ENCODE results near the gene HVCN1. TPM values are rescaled to one million over a fixed set of nuclear protein-coding genes. Genes with fewer than 3 reads are reported as not detected.

HVCN1 gene
- total and polyA plus RNA-seq, 2 of the 8 experiments (the other 6 are each of a cell fraction or from before 2014, with no cell fraction given): 5.8 to 11.2 TPM

GRCh38 chr12:110613771-110614684 is 74.9 kb downstream of the HVCN1 start, which contains the start of gene TCTN1:
TCTN1 (plus strand) TSS chr12:110614129; CDS start chr12:110614183, 54 bp downstream.
- Histone ChIP-seq H3K79me2 (ENCODE audit: control insufficient read depth in 1 of 2, insufficient read depth in 2 of 2, low read length in 2 of 2) (no peaks in the 10 kb centered on the region), H2BK5ac (ENCODE audit: low read depth, low read length) (no peak within 1 kb of the TSS), H3K4me3 (ENCODE audit: extremely low read depth in 1 of 4, insufficient read depth in 2 of 4, low read depth in 3 of 4, low read length in 4 of 4) (peak within 1 kb of the TSS; percentile 39 to 72 (median 66)), H2AK5ac (ENCODE audit: low read depth, low read length) (no peak within 1 kb of the TSS), H4K8ac (ENCODE audit: extremely low read depth, insufficient read depth, low read length) (peak within 1 kb of the TSS; percentile 89), H4K20me1 (replicated peaks in 1 of 2; ENCODE audit: control insufficient read depth in 1 of 2, insufficient read depth in 2 of 2, low read length in 2 of 2) (no peaks in the 10 kb centered on the region), H3K23ac (ENCODE audit: insufficient read length) (no peak within 1 kb of the TSS), H2BK12ac (ENCODE audit: low read depth, low read length) (no peak within 1 kb of the TSS), H2BK15ac (ENCODE audit: low read length) (no peak within 1 kb of the TSS), H3K56ac (replicated peaks; ENCODE audit: insufficient read length, low read depth, low read length) (peak within 1 kb of the TSS; percentile 53), H3K79me1 (ENCODE audit: low read depth, low read length) (no peaks in the 10 kb centered on the region), H2BK20ac (ENCODE audit: low read length) (no peak within 1 kb of the TSS), H4K91ac (replicated peaks; ENCODE audit: insufficient read length, low read length) (no peak within 1 kb of the TSS), H3K27me3 (replicated peaks in 1 of 4; ENCODE audit: control insufficient read depth in 3 of 4, extremely low read depth in 1 of 4, insufficient read depth in 3 of 4, low read length in 3 of 4) (no peaks in the 10 kb centered on the region), H4K5ac (ENCODE audit: insufficient read length, low read depth, low read length) (peak within 1 kb of the TSS; percentile 39), H3K27ac (ENCODE audit: low read depth, low read length) (no peak within 1 kb of the TSS), H3K18ac (ENCODE audit: extremely low read depth, low read length) (no peak within 1 kb of the TSS), H3K23me2 (ENCODE audit: low read depth, low read length) (peaks cover 2% of the 10 kb centered on the region), H3K4me1 (replicated peaks in 1 of 4; ENCODE audit: control insufficient read depth in 3 of 4, insufficient read depth in 4 of 4, low read length in 3 of 4) (no peaks in the 10 kb centered on the region), H3K36me3 (ENCODE audit: control insufficient read depth in 2 of 4, insufficient read depth in 4 of 4, low read length in 3 of 4) (no peaks in the 10 kb centered on the region), H3K4me2 (ENCODE audit: insufficient read depth in 1 of 2, low read depth in 2 of 2, low read length in 2 of 2) (peak within 1 kb of the TSS; percentile 81 to 82), H2BK120ac (replicated peaks; ENCODE audit: low read depth, low read length) (no peak within 1 kb of the TSS), H3K14ac (ENCODE audit: insufficient read length) (no peak within 1 kb of the TSS), H3K9ac (replicated peaks in 1 of 4; ENCODE audit: extremely low read depth in 1 of 4, low read depth in 3 of 4, low read length in 3 of 4) (peak within 1 kb of the TSS; percentile 70 to 86 (median 74)), H3K4ac (replicated peaks; ENCODE audit: insufficient read length, low read depth, low read length) (no peak within 1 kb of the TSS), H3K9me3 (ENCODE audit: insufficient read depth in 2 of 2, low read depth in 1 of 2, low read length in 1 of 2) (no peaks in the 10 kb centered on the region), H2AFZ (ENCODE audit: low read length) (peak within 1 kb of the TSS; percentile 82)
- POLR2A ChIA-PET (ENCODE audit: partially characterized antibody): interaction anchor here (0.8 to 2.7 kb wide), 7 partner anchors 9 to 261 kb away, joined by 3 to 13 read pairs (median 4); partner anchors contain the start of genes FAM216A and GPN3
- WGBS, 2 experiments (ENCODE audit: extremely low coverage in 1 of 2, insufficient coverage in 1 of 2, insufficient read length in 1 of 2, insufficient replicate concordance in 2 of 2, low coverage in 1 of 2, low lambda C conversion rate in 2 of 2, missing lambda C conversion rate in 1 of 2): 8% methylated on average over 46 of the region's 60 CpGs; no CpG with 5 or more reads in 1 of the 2 experiments
- DNase-seq (ENCODE audit: low read depth in 1 of 2, low spot score in 2 of 2) (peak; percentile 84 to 97), FAIRE-seq (no peak)
- CTCF ChIA-PET (ENCODE audit: partially characterized antibody): interaction anchor here (0.6 to 1.6 kb wide), 11 partner anchors 10 to 745 kb away, joined by 3 to 7 read pairs (median 3); no protein-coding TSS in a partner anchor
- TF ChIP-seq SUZ12 (IDR thresholded peaks at IDR 0.05; ENCODE audit: low read length) (no peak), GTF2F1 (IDR thresholded peaks at IDR 0.05; ENCODE audit: borderline replicate concordance, low read depth, low read length) (no peak), CHD2 (IDR thresholded peaks at IDR 0.05; ENCODE audit: low read length) (peak; percentile 90), RBBP5 (IDR thresholded peaks at IDR 0.05; ENCODE audit: borderline replicate concordance, low read depth, low read length) (no peak), CREB1 (IDR thresholded peaks at IDR 0.05) (no peak), MAFK (IDR thresholded peaks at IDR 0.05; ENCODE audit: low read depth, low read length) (no peak), EZH2 (IDR thresholded peaks at IDR 0.05; ENCODE audit: low read depth, low read length, severe bottlenecking) (no peak), BRCA1 (IDR thresholded peaks at IDR 0.05; ENCODE audit: low read depth, low read length) (peak; percentile 71; the same call in 1 of the 2 replicates), E2F6 (IDR thresholded peaks at IDR 0.05) (no peak; the same call in 1 of the 2 replicates), PHF8 (conservative IDR thresholded peaks at IDR 0.05; ENCODE audit: low read depth, low read length) (peak; percentile 74), GABPA (IDR thresholded peaks at IDR 0.05; ENCODE audit: borderline replicate concordance, insufficient read depth, low read length) (no peak)

All from H1 (cell line).